SK-N-SH treated with all-trans-retinoic acid at 6 μM for 48 hours (cell line): ENCODE data around the gene DPYSL4.
A peak's percentile ranks its signal among the peaks of the same experiment; 100 is the strongest.
"Not testable (repeated sequence)": the region's sequence is repeated elsewhere in the genome, so short reads cannot be mapped to it uniquely, and the experiment has no call there.

Experiments
- ATAC-seq: fragments of 200-7000 bp; cut with Tn5 transposase; 3 replicates; pipeline ENCODE4 v1.9.1; 2020; ENCODE audit warnings: mild to moderate bottlenecking, moderate library complexity
- BACH2 ChIP-seq: fragments of 250-450 bp; sonication (Bioruptor Pico); IDR thresholded peaks from 2 replicates; pipeline ENCODE4 v1.9.0; 2021; ENCODE audit warnings: mild to moderate bottlenecking, borderline replicate concordance
- CSDC2 ChIP-seq: fragments of 250-450 bp; sonication (Bioruptor Pico); IDR thresholded peaks from 2 replicates; pipeline ENCODE4 v1.5.0; 2020; ENCODE audit warnings: mild to moderate bottlenecking, moderate library complexity
- ESRRG ChIP-seq: fragments of 250-450 bp; sonication (Bioruptor Pico); IDR thresholded peaks from 2 replicates; pipeline ENCODE4 v1.6.1; 2021; ENCODE audit warnings: mild to moderate bottlenecking
- ISL1 ChIP-seq: fragments of 250-450 bp; sonication (Bioruptor Pico); IDR thresholded peaks from 2 replicates; pipeline ENCODE4 v2.1.2; 2022; ENCODE audit warnings: mild to moderate bottlenecking, moderate library complexity
- RARB ChIP-seq: fragments of 250-450 bp; sonication (Bioruptor Pico); IDR thresholded peaks from 2 replicates; pipeline ENCODE4 v1.8.0; 2021; ENCODE audit warnings: mild to moderate bottlenecking, moderate library complexity
- SNAI2 ChIP-seq: fragments of 250-450 bp; sonication (Bioruptor Pico); IDR thresholded peaks from 2 replicates; pipeline ENCODE4 v1.5.0; 2020; ENCODE audit warnings: mild to moderate bottlenecking, moderate library complexity
- TCF4 ChIP-seq: fragments of 250-450 bp; sonication (Bioruptor Pico); IDR thresholded peaks from 2 replicates; pipeline ENCODE4 v1.8.0; 2021; ENCODE audit warnings: mild to moderate bottlenecking, moderate library complexity, borderline replicate concordance
- ZC3H10 ChIP-seq: fragments of 250-450 bp; sonication (Bioruptor Pico); IDR thresholded peaks from 2 replicates; pipeline ENCODE4 v1.5.1; 2021; ENCODE audit warnings: mild to moderate bottlenecking, moderate library complexity
- ZFP3 ChIP-seq: fragments of 250-450 bp; sonication (Bioruptor Pico); IDR thresholded peaks from 2 replicates; pipeline ENCODE4 v1.5.0; 2020; ENCODE audit warnings: mild to moderate bottlenecking, moderate library complexity
- ZFP30 ChIP-seq: fragments of 450-650 bp; formaldehyde crosslinking; IDR thresholded peaks from 2 replicates; pipeline ENCODE4 v1.5.0; 2022; ENCODE audit warnings: mild to moderate bottlenecking, moderate library complexity
- ZNF565 ChIP-seq: fragments of 450-650 bp; formaldehyde crosslinking; conservative IDR thresholded peaks from 2 replicates; pipeline ENCODE4 v1.5.0; 2020; ENCODE audit warnings: low read depth, mild to moderate bottlenecking, moderate library complexity
- ZNF70 ChIP-seq: fragments of 450-650 bp; formaldehyde crosslinking; IDR thresholded peaks from 2 replicates; pipeline ENCODE4 v1.5.0; 2020; ENCODE audit warnings: mild to moderate bottlenecking, moderate library complexity
- TF ChIP-seq, protein P1 (sequence below): fragments of 250-450 bp; sonication (Bioruptor Pico); IDR thresholded peaks from 2 replicates; pipeline ENCODE4 v1.8.0; 2021; ENCODE audit warnings: low read depth, mild to moderate bottlenecking, moderate library complexity, borderline replicate concordance
- TF ChIP-seq, protein P2 (sequence below): fragments of 250-450 bp; sonication (Bioruptor Pico); IDR thresholded peaks from 2 replicates; pipeline ENCODE4 v1.5.0; 2020; ENCODE audit warnings: mild to moderate bottlenecking, moderate library complexity
- TF ChIP-seq, protein P3 (sequence below): fragments of 250-450 bp; sonication (Bioruptor Pico); IDR thresholded peaks from 2 replicates; pipeline ENCODE4 v1.5.1; 2021; ENCODE audit warnings: mild to moderate bottlenecking, moderate library complexity

The DPYSL4 gene

DNA sequence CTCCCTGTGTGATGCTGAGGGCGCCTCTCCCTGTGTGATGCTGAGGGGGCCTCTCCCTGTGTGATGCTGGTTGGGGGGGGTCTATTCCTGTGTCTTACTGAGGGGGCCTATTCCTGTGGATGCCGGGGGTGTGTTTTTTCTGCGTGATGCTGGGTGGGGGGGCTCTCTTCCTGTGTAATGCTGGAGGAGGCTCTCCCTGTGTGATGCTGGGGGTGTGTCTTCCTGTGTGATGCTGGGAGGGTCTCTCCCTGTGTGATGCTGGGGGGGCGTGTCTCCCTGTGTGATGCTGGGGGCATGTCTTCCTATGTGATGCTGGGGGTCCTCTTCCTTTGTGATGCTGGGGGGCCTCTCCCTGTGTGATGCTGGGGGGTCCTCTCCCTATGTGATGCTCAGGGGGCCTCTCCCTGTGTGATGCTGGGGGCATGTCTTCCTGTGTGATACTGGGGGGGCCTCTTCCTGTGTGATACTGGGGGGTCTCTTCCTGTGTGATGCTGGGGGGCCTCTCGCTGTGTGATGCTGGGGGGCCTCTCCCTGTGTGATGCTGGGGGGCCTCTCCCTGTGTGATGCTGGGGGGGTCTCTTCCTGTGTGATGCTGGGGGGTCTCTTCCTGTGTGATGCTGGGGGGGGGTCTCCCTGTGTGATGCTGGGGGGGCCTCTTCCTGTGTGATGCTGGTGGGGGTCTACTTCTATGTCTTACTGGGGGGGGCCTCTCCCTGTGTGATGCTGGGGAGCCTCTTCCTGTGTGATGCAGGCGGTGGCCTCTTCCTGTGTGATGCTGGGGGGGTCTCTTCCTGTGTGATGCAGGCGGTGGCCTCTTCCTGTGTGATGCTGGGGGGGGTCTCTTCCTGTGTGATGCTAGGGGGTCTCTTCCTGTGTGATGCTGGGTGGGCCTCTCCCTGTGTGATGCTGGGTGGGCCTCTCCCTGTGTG is 27.2 kb upstream of the DPYSL4 start:
- ATAC-seq: not testable (repeated sequence)

DNA sequence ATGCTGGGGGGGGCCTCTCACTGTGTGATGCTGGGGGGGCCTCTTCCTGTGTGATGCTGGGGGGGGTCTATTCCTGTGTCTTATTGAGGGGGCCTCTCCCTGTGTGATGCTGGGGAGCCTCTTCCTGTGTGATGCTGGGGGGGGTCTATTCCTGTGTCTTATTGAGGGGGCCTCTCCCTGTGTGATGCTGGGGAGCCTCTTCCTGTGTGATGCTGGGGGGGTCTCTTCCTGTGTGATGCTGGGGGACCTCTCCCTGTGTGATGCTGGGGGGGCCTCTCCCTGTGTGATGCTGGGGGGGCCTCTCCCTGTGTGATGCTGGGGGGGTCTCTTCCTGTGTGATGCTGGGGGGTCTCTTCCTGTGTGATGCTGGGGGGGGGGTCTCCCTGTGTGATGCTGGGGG is 26.5 kb upstream of the DPYSL4 start:
- ATAC-seq: not testable (repeated sequence)

DNA sequence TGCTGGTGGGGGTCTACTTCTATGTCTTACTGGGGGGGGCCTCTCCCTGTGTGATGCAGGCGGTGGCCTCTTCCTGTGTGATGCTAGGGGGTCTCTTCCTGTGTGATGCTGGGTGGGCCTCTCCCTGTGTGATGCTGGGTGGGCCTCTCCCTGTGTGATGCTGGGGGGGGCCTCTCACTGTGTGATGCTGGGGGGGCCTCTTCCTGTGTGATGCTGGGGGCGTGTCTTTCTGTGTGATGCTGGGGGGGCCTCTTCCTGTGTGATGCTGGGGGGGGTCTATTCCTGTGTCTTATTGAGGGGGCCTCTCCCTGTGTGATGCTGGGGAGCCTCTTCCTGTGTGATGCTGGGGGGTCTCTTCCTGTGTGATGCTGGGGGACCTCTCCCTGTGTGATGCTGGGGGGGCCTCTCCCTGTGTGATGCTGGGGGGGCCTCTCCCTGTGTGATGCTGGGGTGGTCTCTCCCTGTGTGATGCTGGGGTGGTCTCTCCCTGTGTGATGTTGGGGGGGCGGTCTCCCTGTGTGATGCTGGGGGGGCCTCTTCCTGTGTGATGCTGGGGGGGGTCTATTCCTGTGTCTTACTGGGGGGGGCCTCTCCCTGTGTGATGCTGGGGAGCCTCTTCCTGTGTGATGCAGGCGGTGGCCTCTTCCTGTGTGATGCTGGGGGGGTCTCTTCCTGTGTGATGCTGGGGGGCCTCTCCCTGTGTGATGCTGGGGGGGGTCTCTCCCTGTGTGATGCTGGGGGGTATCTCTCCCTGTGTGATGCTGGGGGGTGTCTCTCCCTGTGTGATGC is 25.7 kb upstream of the DPYSL4 start:
- not testable (repeated sequence) for ATAC-seq

DNA sequence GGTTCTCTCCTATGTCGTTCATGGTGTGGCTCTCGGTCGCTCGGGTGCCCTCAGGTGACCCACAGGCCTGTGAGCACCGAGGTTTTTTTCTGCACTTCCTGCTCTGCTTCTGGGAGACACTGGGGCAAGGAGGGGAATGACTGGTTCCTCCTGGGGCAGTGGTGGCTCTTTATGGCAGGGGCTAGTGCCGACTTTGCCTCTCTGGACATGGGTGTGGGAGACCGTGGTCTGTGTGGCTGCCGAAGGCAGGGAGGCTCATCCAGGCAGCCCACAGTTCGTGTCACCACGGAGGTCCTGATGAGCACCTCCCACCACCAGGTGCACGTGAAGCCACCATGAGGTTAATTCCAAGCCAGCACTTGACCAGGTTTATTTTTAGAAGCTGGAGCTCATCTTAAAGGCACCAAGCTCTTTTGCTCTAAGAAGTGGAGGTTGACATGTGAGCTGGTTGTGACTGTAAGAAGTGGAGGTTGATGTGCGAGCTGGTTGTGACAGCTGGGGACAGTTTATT is 24.7 kb upstream of the DPYSL4 start:
- TF ChIP-seq, protein P1, sequence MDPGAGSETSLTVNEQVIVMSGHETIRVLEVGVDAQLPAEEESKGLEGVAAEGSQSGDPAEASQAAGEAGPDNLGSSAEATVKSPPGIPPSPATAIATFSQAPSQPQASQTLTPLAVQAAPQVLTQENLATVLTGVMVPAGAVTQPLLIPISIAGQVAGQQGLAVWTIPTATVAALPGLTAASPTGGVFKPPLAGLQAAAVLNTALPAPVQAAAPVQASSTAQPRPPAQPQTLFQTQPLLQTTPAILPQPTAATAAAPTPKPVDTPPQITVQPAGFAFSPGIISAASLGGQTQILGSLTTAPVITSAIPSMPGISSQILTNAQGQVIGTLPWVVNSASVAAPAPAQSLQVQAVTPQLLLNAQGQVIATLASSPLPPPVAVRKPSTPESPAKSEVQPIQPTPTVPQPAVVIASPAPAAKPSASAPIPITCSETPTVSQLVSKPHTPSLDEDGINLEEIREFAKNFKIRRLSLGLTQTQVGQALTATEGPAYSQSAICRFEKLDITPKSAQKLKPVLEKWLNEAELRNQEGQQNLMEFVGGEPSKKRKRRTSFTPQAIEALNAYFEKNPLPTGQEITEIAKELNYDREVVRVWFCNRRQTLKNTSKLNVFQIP (CRISPR knock-in tag): no peak
- TF ChIP-seq ZNF70 (CRISPR knock-in tag) (no peak), TCF4 (no peak), RARB (CRISPR knock-in tag) (no peak), ESRRG (CRISPR knock-in tag) (no peak), ZFP30 (CRISPR knock-in tag) (no peak), CSDC2 (no peak)
- TF ChIP-seq, protein P2, sequence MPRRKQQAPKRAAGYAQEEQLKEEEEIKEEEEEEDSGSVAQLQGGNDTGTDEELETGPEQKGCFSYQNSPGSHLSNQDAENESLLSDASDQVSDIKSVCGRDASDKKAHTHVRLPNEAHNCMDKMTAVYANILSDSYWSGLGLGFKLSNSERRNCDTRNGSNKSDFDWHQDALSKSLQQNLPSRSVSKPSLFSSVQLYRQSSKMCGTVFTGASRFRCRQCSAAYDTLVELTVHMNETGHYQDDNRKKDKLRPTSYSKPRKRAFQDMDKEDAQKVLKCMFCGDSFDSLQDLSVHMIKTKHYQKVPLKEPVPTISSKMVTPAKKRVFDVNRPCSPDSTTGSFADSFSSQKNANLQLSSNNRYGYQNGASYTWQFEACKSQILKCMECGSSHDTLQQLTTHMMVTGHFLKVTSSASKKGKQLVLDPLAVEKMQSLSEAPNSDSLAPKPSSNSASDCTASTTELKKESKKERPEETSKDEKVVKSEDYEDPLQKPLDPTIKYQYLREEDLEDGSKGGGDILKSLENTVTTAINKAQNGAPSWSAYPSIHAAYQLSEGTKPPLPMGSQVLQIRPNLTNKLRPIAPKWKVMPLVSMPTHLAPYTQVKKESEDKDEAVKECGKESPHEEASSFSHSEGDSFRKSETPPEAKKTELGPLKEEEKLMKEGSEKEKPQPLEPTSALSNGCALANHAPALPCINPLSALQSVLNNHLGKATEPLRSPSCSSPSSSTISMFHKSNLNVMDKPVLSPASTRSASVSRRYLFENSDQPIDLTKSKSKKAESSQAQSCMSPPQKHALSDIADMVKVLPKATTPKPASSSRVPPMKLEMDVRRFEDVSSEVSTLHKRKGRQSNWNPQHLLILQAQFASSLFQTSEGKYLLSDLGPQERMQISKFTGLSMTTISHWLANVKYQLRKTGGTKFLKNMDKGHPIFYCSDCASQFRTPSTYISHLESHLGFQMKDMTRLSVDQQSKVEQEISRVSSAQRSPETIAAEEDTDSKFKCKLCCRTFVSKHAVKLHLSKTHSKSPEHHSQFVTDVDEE (CRISPR knock-in tag): no peak
- TF ChIP-seq, all 23 proteins: peak for 0
- no peak for ATAC-seq

- ATAC-seq: no peak
- TF ChIP-seq ZC3H10 (CRISPR knock-in tag) (no peak), ZNF565 (CRISPR knock-in tag) (no peak), TCF4 (no peak), RARB (CRISPR knock-in tag) (no peak)
Measured at GRCh38 chr10:132162590-132163277, 24.0 kb upstream of the DPYSL4 start.

DNA sequence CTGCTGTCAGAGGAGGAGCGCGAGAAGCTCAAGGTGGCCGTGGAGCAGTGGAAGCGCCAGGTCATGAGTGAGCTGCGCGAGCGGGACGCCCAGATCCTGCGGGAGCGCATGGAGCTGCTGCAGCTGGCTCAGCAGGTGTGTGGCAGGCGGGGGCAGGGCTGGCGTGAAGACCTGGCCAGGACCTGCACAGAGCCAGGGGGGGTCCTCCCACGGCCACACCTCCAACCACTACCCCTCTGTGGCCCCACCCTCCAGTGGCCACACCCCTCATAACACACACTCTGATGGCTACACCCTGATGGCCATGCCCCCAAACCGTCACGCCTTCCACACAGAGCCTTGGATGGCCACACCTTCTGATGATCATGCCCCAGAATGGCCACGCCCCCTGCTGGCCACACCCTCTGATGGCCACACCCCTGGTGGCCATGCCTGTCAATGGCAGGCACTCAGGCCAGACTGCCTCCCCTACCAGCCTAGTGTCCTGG is 23.4 kb upstream of the DPYSL4 start:
- TF ChIP-seq ESRRG (CRISPR knock-in tag): no peak
- peak; percentile 40; the same call in 1 of the 3 replicates for ATAC-seq

DNA sequence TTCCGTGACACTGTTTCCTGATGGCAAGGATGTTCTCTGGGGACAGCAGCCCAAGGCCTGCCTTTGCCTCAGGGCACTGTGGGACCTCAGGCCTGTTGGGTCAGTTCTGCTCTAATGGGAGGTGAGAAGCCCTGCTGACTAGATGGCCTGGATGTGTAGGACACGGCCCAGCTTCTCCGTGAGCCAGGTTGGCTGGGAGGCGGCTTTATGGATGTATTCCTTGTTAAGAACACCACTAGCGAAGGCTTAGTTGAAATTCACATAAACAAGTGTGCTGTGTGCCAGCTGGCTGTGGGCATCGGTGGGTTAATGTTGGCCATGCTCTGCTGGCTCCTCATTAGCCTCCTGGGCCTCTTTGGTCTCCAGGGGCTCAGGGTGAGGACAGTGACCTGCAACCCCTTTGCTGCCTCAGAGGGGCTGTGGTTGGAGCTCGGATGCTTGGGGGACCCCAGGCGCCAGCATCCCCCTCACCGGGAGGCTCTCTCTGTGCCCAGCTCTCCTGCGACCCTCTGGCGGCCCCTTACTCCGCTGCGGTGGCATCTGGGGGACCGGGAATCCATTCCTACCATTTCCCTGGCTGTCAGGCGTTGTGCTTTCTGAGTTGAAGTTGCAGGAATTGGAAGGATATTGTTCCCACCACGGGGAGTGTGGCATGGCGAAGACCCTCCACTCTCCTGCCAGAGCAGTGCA is 22.8 kb upstream of the DPYSL4 start:
- TF ChIP-seq, protein P3, sequence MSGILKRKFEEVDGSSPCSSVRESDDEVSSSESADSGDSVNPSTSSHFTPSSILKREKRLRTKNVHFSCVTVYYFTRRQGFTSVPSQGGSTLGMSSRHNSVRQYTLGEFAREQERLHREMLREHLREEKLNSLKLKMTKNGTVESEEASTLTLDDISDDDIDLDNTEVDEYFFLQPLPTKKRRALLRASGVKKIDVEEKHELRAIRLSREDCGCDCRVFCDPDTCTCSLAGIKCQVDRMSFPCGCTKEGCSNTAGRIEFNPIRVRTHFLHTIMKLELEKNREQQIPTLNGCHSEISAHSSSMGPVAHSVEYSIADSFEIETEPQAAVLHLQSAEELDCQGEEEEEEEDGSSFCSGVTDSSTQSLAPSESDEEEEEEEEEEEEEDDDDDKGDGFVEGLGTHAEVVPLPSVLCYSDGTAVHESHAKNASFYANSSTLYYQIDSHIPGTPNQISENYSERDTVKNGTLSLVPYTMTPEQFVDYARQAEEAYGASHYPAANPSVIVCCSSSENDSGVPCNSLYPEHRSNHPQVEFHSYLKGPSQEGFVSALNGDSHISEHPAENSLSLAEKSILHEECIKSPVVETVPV (CRISPR knock-in tag): no peak
- TF ChIP-seq ZC3H10 (CRISPR knock-in tag): no peak
- TF ChIP-seq ISL1: no peak
- TF ChIP-seq BACH2 (CRISPR knock-in tag): no peak
- TF ChIP-seq ESRRG (CRISPR knock-in tag): no peak
- TF ChIP-seq, protein P1 (CRISPR knock-in tag): no peak
- TF ChIP-seq ZFP3: no peak
- no peak for TF ChIP-seq SNAI2 (CRISPR knock-in tag)
- ATAC-seq: no peak
